ENCODE results near the gene VDAC2. TPM values are rescaled to one million over a fixed set of nuclear protein-coding genes. Genes with fewer than 3 reads are reported as not detected.

Gene VDAC2
- total and polyA plus RNA-seq, 2 donors = 78.3 to 146 TPM

- Histone ChIP-seq H3K27ac (ENCODE audit: low read depth in 1 of 2, low read length in 1 of 2) (no peak overlapping the region), H3K36me3 (ENCODE audit: control insufficient read depth in 2 of 2, insufficient read depth in 2 of 2, low read length in 1 of 2) (no peaks in the 10 kb centered on the region), H3K4me1 (ENCODE audit: control insufficient read depth in 2 of 2, insufficient read depth in 2 of 2, low read length in 2 of 2) (no peaks in the 10 kb centered on the region), H3K27me3 (ENCODE audit: control insufficient read depth in 2 of 2, insufficient read depth in 1 of 2, low read length in 1 of 2) (no peaks in the 10 kb centered on the region), H3K9me3 (ENCODE audit: control insufficient read depth in 2 of 2, insufficient read depth in 1 of 2, low read length in 1 of 2) (peaks cover 2 to 6% of the 10 kb centered on the region in 2 donors), H3K4me3 (ENCODE audit: low read length in 2 of 2) (no peak overlapping the region)
- over 99% methylated on average over 3 of the region's 3 CpGs for WGBS
- no peak for DNase-seq (ENCODE audit: low read depth in 6 of 9, low spot score in 9 of 9)
These were observed 40.3 kb downstream of the VDAC2 start for GRCh38 chr10:75250934-75251333.

GRCh38 chr10:75253281-75254220, 43.0 kb downstream of the VDAC2 start:
- Histone ChIP-seq H3K27me3 (ENCODE audit: control insufficient read depth in 2 of 2, insufficient read depth in 1 of 2, low read length in 1 of 2) (no peaks in the 10 kb centered on the region), H3K9me3 (ENCODE audit: control insufficient read depth in 2 of 2, insufficient read depth in 1 of 2, low read length in 1 of 2) (peaks cover 2 to 6% of the 10 kb centered on the region in 2 donors), H3K4me3 (ENCODE audit: low read length in 2 of 2) (no peak overlapping the region), H3K36me3 (ENCODE audit: control insufficient read depth in 2 of 2, insufficient read depth in 2 of 2, low read length in 1 of 2) (no peaks in the 10 kb centered on the region), H3K27ac (ENCODE audit: low read depth in 1 of 2, low read length in 1 of 2) (no peak overlapping the region), H3K4me1 (ENCODE audit: control insufficient read depth in 2 of 2, insufficient read depth in 2 of 2, low read length in 2 of 2) (no peaks in the 10 kb centered on the region)
- 97% methylated on average over 1 of the region's 1 CpG for WGBS
- no peak for DNase-seq (ENCODE audit: low read depth in 6 of 9, low spot score in 9 of 9)

GRCh38 chr10:75254739-75255138, 44.1 kb downstream of the VDAC2 start:
- no peak for DNase-seq (ENCODE audit: low read depth in 6 of 9, low spot score in 9 of 9)
- H3K9me3 ChIP-seq (ENCODE audit: control insufficient read depth in 2 of 2, insufficient read depth in 1 of 2, low read length in 1 of 2) = peaks cover 2 to 6% of the 10 kb centered on the region in 2 donors
- no peak overlapping the region for H3K27ac ChIP-seq (ENCODE audit: low read depth in 1 of 2, low read length in 1 of 2)
- WGBS = 96% methylated on average over 2 of the region's 2 CpGs
- H3K27me3 ChIP-seq (ENCODE audit: control insufficient read depth in 2 of 2, insufficient read depth in 1 of 2, low read length in 1 of 2) = no peaks in the 10 kb centered on the region
- no peaks in the 10 kb centered on the region for H3K36me3 ChIP-seq (ENCODE audit: control insufficient read depth in 2 of 2, insufficient read depth in 2 of 2, low read length in 1 of 2)
- H3K4me1 ChIP-seq (ENCODE audit: control insufficient read depth in 2 of 2, insufficient read depth in 2 of 2, low read length in 2 of 2) = no peaks in the 10 kb centered on the region
- no peak overlapping the region for H3K4me3 ChIP-seq (ENCODE audit: low read length in 2 of 2)

GRCh38 chr10:75260990-75261389, 50.4 kb downstream of the VDAC2 start:
- Histone ChIP-seq H3K27ac (ENCODE audit: low read depth in 1 of 2, low read length in 1 of 2) (no peak overlapping the region), H3K36me3 (ENCODE audit: control insufficient read depth in 2 of 2, insufficient read depth in 2 of 2, low read length in 1 of 2) (no peaks in the 10 kb centered on the region), H3K27me3 (ENCODE audit: control insufficient read depth in 2 of 2, insufficient read depth in 1 of 2, low read length in 1 of 2) (no peaks in the 10 kb centered on the region), H3K4me3 (ENCODE audit: low read length in 2 of 2) (no peak overlapping the region), H3K9me3 (ENCODE audit: control insufficient read depth in 2 of 2, insufficient read depth in 1 of 2, low read length in 1 of 2) (no peaks in the 10 kb centered on the region), H3K4me1 (ENCODE audit: control insufficient read depth in 2 of 2, insufficient read depth in 2 of 2, low read length in 2 of 2) (no peaks in the 10 kb centered on the region)
- no peak for DNase-seq (ENCODE audit: low read depth in 6 of 9, low spot score in 9 of 9)
- 65% methylated on average over 3 of the region's 3 CpGs for WGBS

GRCh38 chr10:75261813-75262705, 51.5 kb downstream of the VDAC2 start:
- H3K4me1 ChIP-seq (ENCODE audit: control insufficient read depth in 2 of 2, insufficient read depth in 2 of 2, low read length in 2 of 2) = no peaks in the 10 kb centered on the region
- no peak overlapping the region for H3K27ac ChIP-seq (ENCODE audit: low read depth in 1 of 2, low read length in 1 of 2)
- no peaks in the 10 kb centered on the region for H3K9me3 ChIP-seq (ENCODE audit: control insufficient read depth in 2 of 2, insufficient read depth in 1 of 2, low read length in 1 of 2)
- H3K27me3 ChIP-seq (ENCODE audit: control insufficient read depth in 2 of 2, insufficient read depth in 1 of 2, low read length in 1 of 2) = no peaks in the 10 kb centered on the region
- 94% methylated on average over 25 of the region's 25 CpGs for WGBS
- no peak overlapping the region for H3K4me3 ChIP-seq (ENCODE audit: low read length in 2 of 2)
- H3K36me3 ChIP-seq (ENCODE audit: control insufficient read depth in 2 of 2, insufficient read depth in 2 of 2, low read length in 1 of 2) = no peaks in the 10 kb centered on the region
- DNase-seq (ENCODE audit: low read depth in 6 of 9, low spot score in 9 of 9) = no peak

- no peaks in the 10 kb centered on the region for H3K27me3 ChIP-seq (ENCODE audit: control insufficient read depth in 2 of 2, insufficient read depth in 1 of 2, low read length in 1 of 2)
- DNase-seq (ENCODE audit: low read depth in 6 of 9, low spot score in 9 of 9) = no peak
- no peak overlapping the region for H3K4me3 ChIP-seq (ENCODE audit: low read length in 2 of 2)
- H3K9me3 ChIP-seq (ENCODE audit: control insufficient read depth in 2 of 2, insufficient read depth in 1 of 2, low read length in 1 of 2) = no peaks in the 10 kb centered on the region
- 100% methylated on average over 1 of the region's 1 CpG for WGBS
- no peaks in the 10 kb centered on the region for H3K36me3 ChIP-seq (ENCODE audit: control insufficient read depth in 2 of 2, insufficient read depth in 2 of 2, low read length in 1 of 2)
- no peaks in the 10 kb centered on the region for H3K4me1 ChIP-seq (ENCODE audit: control insufficient read depth in 2 of 2, insufficient read depth in 2 of 2, low read length in 2 of 2)
- H3K27ac ChIP-seq (ENCODE audit: low read depth in 1 of 2, low read length in 1 of 2) = no peak overlapping the region
These were observed 53.2 kb downstream of the VDAC2 start for GRCh38 chr10:75263806-75264205.

GRCh38 chr10:75265856-75266255, 55.3 kb downstream of the VDAC2 start:
- H3K27ac ChIP-seq (ENCODE audit: low read depth in 1 of 2, low read length in 1 of 2) = no peak overlapping the region
- H3K9me3 ChIP-seq (ENCODE audit: control insufficient read depth in 2 of 2, insufficient read depth in 1 of 2, low read length in 1 of 2) = no peaks in the 10 kb centered on the region
- no peak for DNase-seq (ENCODE audit: low read depth in 6 of 9, low spot score in 9 of 9)
- H3K4me1 ChIP-seq (ENCODE audit: control insufficient read depth in 2 of 2, insufficient read depth in 2 of 2, low read length in 2 of 2) = no peaks in the 10 kb centered on the region
- 43% methylated on average over 6 of the region's 6 CpGs for WGBS
- H3K27me3 ChIP-seq (ENCODE audit: control insufficient read depth in 2 of 2, insufficient read depth in 1 of 2, low read length in 1 of 2) = no peaks in the 10 kb centered on the region
- H3K36me3 ChIP-seq (ENCODE audit: control insufficient read depth in 2 of 2, insufficient read depth in 2 of 2, low read length in 1 of 2) = no peaks in the 10 kb centered on the region
- no peak overlapping the region for H3K4me3 ChIP-seq (ENCODE audit: low read length in 2 of 2)

GRCh38 chr10:75266945-75267344, 56.3 kb downstream of the VDAC2 start:
- H3K27me3 ChIP-seq (ENCODE audit: control insufficient read depth in 2 of 2, insufficient read depth in 1 of 2, low read length in 1 of 2) = no peaks in the 10 kb centered on the region
- H3K36me3 ChIP-seq (ENCODE audit: control insufficient read depth in 2 of 2, insufficient read depth in 2 of 2, low read length in 1 of 2) = no peaks in the 10 kb centered on the region
- H3K9me3 ChIP-seq (ENCODE audit: control insufficient read depth in 2 of 2, insufficient read depth in 1 of 2, low read length in 1 of 2) = no peaks in the 10 kb centered on the region
- DNase-seq (ENCODE audit: low read depth in 6 of 9, low spot score in 9 of 9) = no peak
- H3K4me1 ChIP-seq (ENCODE audit: control insufficient read depth in 2 of 2, insufficient read depth in 2 of 2, low read length in 2 of 2) = no peaks in the 10 kb centered on the region
- WGBS = 95% methylated on average over 5 of the region's 5 CpGs
- no peak overlapping the region for H3K4me3 ChIP-seq (ENCODE audit: low read length in 2 of 2)
- no peak overlapping the region for H3K27ac ChIP-seq (ENCODE audit: low read depth in 1 of 2, low read length in 1 of 2)

GRCh38 chr10:75269605-75270004, 59.0 kb downstream of the VDAC2 start:
- Histone ChIP-seq H3K4me1 (ENCODE audit: control insufficient read depth in 2 of 2, insufficient read depth in 2 of 2, low read length in 2 of 2) (no peaks in the 10 kb centered on the region), H3K36me3 (ENCODE audit: control insufficient read depth in 2 of 2, insufficient read depth in 2 of 2, low read length in 1 of 2) (no peaks in the 10 kb centered on the region), H3K4me3 (ENCODE audit: low read length in 2 of 2) (no peak overlapping the region), H3K27ac (ENCODE audit: low read depth in 1 of 2, low read length in 1 of 2) (no peak overlapping the region), H3K9me3 (ENCODE audit: control insufficient read depth in 2 of 2, insufficient read depth in 1 of 2, low read length in 1 of 2) (no peaks in the 10 kb centered on the region), H3K27me3 (ENCODE audit: control insufficient read depth in 2 of 2, insufficient read depth in 1 of 2, low read length in 1 of 2) (no peaks in the 10 kb centered on the region)
- WGBS = 88% methylated on average over 5 of the region's 5 CpGs
- DNase-seq (ENCODE audit: low read depth in 6 of 9, low spot score in 9 of 9) = no peak

Measured in thymus (tissue), 11 donors.